ENCODE data around the gene ADGRL4.
"Not testable (repeated sequence)": the region's sequence is repeated elsewhere in the genome, so short reads cannot be mapped to it uniquely, and the experiment has no call there.

Gene ADGRL4

DNA sequence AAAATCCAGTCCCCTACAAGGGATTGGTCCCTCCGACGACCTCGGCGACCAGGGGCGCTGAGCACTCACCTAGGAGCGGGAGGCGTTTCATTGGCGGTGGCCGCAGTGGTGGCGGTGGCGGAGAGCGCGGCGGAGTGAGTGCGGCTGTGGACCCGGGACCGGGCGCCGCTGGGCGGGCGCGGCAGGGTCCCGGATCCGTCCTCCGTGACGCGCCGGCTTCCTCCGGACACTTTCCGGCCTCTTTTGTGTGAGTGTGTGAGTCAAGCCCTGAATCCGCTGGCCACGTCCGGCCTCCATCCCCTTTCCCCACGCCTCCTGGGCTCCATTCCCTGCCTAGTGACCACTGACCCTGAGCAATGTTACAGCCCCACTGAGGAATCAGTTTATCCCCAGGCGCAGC lies at the start of gene ADGRL4:
TSS of gene ADGRL4 (minus strand) at position 167 of the 400 bp plus-strand sequence. CDS start at position 91, 76 bp downstream.
- no peak for DNase-seq

DNA sequence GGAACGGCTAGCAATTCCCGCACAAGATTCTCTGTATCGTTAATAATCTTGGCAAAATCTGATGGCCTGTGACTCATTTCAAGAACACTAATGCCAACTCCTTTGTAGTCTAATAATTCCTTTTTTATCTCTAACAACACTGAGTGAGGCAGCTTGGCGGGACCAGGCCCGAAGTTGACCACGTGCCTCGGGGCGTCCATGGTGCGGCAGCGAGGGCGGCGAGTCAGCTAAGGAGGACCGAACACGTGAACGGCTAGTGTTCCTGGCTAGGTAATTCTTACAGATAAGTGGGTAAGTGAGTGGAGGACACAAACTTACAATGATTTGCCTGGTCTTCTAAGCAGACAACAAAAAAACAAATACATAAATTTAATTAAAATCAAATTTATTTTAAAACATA lies 49.3 kb upstream of the ADGRL4 start:
- no peak for DNase-seq

DNA sequence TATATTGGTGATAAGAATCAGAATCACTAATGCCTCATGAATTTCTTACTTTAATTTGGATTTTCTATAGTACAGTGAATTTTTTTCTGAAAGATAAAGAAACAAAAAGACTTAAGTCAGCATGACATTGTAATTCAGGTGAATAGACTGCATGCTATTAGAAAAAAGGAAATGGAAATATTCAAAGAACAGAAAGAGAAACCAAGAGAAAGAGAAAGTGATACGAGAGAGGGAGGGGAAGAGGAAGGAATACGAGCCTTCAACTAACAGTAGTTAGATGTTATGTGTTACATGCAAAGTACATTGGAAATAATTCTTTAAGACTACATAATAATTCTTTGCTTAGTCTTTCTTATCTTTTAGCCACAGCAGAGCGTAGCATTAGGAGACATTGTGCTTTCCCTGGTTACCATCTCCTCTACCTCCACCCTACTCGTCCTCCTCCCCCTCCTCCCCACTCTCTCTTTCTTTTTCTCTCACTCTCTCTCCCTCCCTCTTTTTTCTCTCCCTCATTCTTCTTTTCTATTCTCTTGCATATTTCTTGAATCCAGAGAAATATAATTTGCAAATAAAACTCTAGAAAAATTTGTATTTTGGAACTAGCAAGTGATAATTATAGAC lies 46.4 kb upstream of the ADGRL4 start:
- DNase-seq, result no peak

DNA sequence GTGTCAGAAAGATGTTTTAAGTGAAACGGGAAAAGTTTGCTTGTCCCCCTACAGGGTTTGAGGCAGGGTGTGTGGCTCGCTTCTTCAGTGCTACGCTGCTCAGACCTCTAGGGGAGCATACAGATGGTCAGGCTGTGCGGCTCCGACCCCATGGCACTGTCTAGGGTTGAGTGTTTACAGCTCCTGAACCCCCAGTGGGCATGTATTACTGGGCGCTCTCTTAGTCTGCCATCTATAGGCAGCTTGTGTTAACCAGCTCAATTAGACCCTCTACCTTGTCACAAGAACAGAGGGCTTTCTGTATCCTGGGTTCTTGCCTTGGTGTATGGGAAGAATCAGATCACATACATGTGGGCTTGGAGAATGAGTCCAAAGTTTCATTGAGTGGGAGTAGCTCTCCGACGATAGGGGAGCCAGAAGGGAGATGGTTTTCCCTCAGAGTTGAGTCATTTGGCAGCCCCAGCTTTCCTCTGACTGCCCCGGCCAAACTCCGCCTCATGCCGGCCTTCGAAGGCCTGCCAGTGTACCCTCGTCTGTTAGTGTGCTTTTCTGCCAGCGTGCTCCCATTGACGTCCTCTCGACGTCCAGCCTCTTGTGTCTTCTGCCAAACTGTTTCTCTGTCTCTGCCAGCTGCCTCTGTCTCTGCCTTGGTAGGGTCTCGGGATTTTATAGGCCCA lies 38.6 kb upstream of the ADGRL4 start:
- DNase-seq, result no peak

DNA sequence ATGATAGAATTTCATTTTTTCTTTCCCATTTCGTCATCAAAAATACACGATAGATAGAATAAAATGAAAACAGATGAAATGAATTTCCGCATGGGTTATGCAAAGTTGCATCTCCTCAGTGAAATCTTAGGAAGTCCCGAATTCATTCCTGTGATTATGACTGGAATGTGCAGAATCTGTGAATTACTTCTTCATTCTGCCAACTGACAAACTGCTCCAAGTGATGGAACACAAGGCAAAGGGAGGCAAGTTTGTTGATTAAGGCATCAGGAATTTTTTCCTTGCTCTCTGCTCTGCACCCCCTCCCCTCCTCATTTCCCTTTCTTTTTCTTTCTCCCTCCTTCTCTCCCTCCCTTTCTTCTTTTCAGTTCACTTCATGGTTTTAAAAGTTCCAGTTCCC lies 37.0 kb upstream of the ADGRL4 start:
- DNase-seq, result no peak

DNA sequence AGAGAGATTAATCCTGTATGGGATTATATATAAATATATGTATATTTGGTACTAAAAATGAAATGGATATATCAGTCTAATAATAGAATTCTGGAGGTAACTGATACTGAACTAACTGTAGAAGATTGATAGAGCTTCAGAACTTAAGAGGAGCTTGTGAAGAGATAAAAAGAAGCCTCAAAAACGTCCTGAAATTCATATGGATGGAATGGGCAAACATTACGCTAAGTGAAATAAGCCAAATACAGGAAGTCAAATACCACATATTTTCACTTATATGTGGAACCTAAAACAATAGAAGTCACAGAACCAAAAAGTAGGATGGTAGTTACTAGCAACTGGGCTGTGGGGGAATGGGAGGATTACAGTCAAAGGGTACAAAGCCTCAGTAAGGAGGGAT lies 36.0 kb upstream of the ADGRL4 start:
- no peak for DNase-seq

DNA sequence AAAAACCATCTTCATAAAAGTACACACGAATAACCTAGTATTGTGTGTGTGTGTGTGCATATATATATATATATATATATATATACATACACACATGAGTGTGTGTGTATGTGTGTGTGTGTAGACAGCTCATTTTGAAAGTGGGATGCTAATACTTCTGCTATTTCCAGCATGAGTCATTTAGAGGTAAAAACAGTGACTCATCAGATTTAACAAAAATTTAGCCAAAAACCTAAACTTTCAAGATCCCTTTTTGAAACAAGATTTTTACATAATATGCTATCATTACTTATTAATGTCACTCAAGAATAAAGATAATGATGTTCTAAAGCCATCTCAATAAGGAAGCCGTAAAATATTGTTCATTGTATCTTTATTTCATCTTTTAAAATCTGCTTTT lies 35.6 kb upstream of the ADGRL4 start:
- no peak for DNase-seq

DNA sequence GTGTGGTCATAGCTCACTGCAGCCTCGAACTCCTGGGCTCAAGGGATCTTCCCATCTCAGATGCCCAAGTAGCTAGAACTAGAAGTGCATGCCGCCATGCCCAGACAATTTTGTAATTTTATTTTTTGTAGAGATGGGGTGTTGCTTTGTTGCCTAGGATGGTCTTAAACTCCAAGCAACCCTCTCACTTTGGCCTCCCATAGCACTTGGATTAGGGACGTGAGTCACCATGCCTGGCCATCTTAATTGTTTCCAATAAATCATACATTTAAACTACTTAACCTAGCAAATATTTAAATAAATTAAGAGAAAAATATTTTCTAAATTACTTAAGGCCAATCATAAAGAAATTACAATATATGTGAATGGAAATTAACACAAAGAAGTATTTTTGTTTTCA lies 35.1 kb upstream of the ADGRL4 start:
- DNase-seq, result no peak

DNA sequence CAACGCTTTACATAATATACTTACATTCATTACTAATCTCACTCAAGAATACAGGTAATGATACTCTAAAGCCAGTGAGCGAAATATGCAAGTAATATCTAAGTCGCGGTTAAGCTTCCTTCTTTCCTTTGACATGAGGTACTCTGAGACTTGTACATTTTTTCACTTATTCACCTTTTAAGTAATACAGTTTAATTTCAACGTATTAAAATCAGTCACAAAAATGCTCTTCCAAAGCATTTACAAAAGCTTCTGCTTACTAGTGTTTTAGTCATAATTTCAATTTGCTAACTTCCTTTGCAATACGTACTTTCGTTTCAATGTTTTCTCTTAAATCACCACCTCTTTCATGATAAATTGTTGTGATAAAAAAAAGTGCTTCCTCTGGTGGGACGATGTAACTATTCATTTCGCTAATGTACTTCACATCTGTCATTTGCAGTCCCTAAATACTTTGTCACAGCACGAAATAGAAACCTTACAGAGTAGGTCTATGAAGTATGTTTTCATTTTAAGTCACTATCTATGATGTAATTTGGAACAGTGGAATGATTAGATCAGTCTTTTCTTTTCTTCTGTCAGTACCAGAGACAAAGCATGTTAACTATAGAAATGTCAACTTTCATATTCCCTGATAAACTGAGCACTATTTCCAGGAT lies 34.0 kb upstream of the ADGRL4 start:
- DNase-seq, result no peak

DNA sequence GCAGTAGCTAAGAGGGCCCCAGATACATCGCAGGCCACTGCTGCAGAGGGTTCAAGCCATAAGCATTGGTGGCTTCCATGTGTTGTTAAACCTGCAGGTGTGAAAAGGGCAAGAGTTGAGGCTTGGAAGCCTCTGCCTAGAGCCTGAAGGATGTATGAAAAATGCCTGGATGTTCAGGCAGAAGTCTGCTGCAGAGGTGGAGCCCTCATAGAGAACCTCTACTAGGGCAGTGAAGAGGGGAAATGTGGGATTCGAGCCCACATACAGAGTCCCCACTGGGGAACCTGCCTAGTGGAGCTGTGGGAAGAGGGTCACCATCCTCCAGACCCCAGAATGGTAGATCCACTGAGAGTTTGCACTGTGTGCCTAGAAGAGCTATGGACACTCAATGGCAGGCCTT lies 30.6 kb upstream of the ADGRL4 start:
- DNase-seq, result no peak

DNA sequence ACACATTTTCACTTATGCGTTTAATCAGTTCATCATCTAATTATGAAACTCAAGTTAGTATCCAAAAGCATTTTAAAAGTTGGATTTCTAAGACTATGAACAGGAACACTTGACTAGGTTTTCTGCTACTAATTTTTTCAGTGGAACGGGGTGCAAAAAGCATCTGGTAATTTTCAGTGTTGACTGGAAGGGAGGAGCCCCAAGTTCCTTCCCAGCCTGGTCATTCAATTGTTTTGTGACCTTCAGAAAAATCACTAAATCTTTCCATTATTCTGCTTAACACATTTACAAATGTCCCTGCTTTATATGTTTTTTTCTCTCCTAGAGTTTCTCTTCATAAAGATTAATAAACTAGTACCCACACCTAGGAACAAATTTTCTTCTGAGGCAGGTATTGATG lies 6.0 kb upstream of the ADGRL4 start:
- no peak for DNase-seq

DNA sequence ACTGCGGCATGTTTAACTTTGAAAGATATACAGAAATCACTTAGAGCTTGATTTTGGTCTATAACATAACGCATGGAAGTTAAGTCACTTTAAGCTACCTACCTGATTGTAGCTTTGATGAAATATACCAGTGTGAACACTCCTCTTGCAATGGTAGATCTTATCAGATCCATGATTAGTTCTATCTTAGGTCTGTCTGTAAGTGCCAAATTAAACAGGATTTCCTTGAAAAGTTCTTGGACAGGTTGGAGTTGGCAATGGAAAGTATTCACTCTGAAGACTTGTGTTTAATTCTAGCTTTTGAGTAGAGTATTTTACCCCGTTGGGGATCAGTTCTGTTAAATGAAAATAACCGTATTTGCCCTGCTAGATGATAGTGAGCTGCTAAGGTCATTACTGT lies 4.1 kb upstream of the ADGRL4 start:
- no peak for DNase-seq

DNA sequence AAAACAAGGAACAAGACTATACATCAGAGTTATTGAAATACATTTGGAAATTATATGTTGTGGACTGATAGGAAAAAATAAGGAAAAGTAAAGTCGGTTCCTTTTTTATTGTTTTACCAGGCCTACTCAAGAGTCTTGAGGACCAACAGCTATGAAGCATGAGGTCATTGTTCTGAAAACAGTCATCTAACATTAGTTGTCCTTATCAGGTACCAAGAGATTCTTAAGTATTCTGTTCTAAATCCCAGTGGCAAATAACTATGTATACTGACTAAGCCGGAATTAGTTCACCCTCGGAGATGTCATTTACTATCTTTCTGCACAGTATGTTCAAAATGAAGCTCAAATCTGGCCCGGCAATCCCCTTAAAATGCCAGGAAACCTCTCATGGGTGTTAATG lies 585 bp downstream of the ADGRL4 start:
- no peak for DNase-seq

DNA sequence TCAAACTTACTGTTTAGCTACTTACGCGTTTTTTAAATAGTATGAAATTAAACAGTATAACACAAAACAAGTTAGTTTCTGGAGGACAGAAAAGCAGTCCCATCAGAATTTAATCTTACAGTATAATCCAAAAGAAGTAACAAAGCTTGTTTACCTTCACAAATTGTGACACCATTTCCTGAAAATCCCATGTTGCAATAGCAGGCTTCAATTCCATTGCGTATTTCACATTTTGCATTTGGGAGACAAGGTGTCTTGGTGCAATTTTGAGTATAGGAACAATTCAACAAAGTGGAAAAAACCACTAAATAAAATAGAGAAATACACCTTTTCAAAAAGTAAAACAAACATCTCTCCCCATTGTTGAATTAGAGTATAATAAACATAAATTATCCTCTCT lies 1.6 kb downstream of the ADGRL4 start:
- DNase-seq, result no peak

DNA sequence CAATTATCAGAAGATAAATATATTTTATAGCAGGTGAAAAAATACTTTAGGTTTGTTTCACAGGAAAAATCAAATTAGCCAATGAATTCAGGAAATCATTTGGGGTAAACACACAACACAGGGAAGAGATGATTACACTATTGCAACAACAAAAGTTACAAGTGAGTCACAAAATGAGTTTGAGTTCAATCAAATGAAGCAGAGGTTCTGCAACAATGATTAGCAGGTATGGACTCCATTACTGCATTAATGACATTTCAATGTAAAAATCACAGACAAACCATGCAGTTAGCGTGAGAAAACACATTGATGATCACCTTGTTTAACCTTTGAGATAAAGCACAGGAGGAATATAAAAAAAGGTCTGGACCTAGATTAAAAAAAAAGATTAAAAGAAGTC lies 9.7 kb downstream of the ADGRL4 start:
- no peak for DNase-seq

DNA sequence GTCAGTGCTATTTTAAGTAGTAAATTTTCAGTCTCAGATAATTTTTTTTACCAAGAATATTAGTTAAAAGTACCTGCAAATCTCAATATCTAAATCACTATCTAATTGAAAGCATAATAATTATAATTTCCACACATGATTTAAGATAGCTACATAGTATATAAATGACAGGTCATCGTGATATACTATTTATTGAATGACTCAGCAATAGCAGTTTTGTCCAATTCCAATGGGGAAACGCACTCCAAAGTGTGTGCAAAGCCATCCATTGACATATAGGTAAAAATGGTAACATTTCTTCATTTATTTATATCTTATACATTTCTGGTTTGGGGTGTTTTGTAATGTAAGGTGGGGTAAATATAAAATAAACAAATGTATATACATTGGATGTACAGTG lies 19.5 kb downstream of the ADGRL4 start:
- DNase-seq, result no peak

DNA sequence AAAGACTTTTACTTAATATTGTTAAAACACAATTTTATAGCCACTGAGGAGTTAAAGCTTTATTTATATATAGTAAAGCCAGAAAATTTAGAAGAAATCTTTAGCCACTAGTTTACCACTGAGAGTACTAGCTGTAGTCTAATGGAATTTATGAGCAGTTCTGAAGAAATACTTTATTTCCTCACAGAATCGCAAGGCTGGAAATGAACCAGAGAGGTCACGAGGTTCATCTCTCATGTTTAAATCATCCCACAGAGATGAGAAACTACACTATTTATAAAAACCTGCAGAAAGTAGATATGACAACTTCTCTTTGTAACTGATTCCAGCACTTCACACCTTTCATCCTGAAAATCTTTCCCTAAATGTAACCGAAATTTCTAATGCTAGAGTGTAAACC lies 26.0 kb downstream of the ADGRL4 start:
- no peak for DNase-seq

DNA sequence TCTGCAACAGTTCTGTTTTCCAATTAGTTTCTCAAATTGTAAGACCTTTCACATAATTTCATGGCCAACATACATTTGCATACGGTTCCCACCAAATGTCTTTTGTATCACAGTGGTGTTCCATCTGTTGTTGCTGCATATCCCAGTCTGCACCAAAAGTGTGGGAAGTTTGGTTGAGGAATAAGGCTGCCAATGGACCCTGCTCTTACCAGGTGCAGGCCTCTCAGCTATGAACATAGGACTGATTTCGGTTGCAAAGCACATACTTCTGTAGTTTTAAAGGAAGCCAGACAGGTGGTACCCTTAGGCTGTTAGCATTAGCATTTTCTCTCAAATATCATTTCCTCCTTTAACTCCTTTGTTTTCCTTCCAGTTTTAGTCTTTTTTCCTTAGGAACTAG lies 33.8 kb downstream of the ADGRL4 start:
- no peak for DNase-seq

DNA sequence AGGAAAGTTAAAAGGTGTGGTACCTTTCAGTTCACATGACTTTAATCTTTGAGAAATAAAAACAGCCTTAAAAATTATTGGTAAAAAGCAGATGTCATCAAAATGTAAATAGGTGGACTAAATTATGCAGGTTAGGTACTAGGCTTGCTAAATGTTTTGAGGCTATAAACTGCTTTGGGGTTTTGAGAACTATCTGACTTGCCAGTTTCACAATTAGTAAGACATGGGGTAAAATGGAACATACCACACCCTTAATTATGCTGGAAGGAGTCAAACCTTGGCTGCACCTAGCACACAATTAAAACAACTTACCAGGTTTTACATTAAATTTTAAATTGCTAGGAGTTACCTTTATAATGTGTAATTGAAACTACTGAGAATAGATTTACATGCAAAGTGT lies 39.4 kb downstream of the ADGRL4 start:
- not testable (repeated sequence) for DNase-seq

DNA sequence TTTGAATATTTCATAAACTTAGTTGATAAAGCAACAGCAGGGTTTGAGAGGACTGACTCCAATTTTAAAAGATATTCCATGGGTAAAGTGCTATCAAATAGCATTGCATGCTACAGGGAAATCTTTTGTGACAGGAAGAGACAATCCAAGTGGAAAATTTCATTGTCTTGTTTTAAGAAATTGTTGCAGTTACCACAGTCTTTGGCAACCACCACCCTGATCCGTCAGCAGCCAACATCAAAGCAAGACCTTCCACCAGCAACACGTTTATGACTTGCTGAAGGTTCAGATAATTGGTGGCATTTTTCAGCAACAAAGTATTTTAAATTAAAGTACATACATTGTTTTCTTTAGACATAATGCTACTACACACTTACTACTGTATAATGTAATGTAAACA lies 47.8 kb downstream of the ADGRL4 start:
- DNase-seq, result no peak

DNA sequence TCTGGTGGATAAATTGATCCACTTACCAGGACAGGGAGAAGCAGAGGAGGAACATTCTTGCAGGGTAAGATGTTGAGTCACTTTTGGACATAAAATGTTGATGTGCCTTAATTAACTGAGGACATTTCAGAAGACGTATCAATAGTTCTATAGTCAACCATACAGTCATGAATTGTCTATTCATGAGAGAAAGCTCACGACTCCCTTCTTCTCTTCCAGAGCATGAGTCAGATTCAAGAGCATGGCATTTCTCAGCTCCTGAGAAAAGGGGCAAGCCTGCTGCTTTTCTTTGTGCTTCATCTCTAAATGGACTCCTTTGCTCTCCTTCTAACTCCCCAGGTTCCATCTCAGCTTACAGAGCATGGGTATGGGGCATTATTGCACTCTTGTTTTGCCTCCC lies 55.7 kb downstream of the ADGRL4 start:
- DNase-seq, result no peak

DNA sequence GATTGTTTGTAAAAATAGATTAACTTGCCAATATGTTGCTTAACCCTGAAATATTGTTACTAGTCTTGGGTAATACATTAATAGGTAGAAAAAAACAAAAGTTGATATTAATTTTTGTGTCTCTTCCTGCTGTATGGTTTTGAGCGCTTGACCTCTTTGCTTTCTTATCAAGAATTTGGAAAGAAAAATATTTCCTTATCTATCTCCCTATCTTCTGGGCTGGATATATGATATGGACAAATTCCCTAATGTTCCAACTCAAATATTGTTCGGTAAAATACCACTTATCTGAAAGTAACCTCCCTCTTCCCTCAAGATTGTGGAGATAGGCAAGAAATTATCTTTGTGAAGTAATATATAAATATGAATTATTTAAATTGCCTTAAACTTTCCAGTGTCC lies 57.3 kb downstream of the ADGRL4 start:
- no peak for DNase-seq

DNA sequence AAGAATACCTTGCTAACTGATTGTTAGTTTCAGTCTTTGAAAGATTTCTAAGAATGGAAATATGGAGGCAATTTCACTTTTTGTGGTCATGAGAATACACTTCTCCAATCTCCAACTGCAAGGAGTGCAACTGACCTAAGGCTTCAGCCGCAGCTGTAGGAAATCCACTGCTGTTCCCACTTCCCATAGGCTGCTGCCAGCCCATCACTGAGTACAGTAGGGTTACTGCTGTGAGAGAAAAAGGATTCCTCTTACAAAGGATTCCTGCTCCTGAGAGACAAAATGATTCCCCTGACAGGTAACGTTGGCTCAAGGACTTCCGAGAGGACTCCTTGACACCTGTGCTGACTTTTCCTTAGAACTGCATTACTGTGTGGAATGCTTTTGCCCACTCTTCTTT lies 87.4 kb downstream of the ADGRL4 start:
- no peak for DNase-seq

DNA sequence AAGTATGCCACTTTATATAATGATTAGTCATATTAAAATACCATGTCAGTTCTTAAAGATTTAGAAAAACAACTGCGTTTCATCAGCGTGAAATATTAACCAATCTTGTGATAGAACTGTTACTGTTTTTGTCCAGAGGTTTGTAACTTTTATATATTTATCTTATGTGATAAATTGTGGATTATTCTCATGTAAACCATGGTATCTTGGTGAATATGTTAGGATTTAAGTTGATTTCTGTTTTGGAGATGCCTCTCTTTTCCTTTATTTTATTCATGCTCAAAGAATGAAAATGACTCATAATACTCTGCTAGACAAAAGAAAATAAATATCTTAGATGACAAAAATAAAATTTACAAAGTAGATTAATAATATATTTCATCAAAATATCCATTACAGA lies 88.4 kb downstream of the ADGRL4 start:
- no peak for DNase-seq

DNA sequence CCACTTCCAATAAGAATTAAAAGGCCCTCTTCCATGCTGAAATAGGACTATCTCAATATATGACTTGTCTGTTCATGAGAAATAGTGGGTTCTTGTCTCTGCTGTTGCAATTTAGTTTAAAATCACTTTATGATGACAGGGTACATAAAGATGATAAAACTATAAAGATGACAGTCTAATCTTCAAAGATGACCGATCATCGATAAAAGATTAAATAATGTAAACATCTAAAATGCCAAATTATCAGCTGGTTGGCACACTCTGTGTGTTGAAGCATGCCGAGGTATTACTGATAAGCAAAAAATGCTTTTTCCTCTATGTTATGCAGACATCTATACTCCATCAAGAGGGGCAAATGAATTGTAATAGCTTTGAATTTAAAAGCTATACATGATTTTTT lies 89.5 kb downstream of the ADGRL4 start:
- no peak for DNase-seq
